GM12878 (cell line): ENCODE data around the gene GTF2F2.

Experiments used
- CBX5 ChIP-seq: sonication (generic); IDR thresholded peaks from 2 replicates; pipeline ENCODE4 v1.6.1; 2016; ENCODE audit warnings: low read depth, moderate library complexity, mild to moderate bottlenecking, inconsistent platforms
- CREM ChIP-seq: IDR thresholded peaks from 2 replicates; pipeline ENCODE4 v1.6.1; 2014; ENCODE audit warnings: antibody characterized with exemption, low read depth
- EP300 ChIP-seq, 2 experiments: fragments of 150-350 bp in 1 of 2; IDR thresholded peaks; 2 replicates each; pipeline ENCODE4 v1.6.1; 2011 to 2012; ENCODE audit warnings: low read depth in 2 of 2, low read length in 2 of 2, borderline replicate concordance in 1 of 2, improper control_type of control experiment in 1 of 2, inconsistent platforms in 1 of 2; ENCODE audit not compliant: control insufficient read depth in 1 of 2
- NR2C1 ChIP-seq: fragments of 450-650 bp; IDR thresholded peaks from 2 replicates; pipeline ENCODE4 v1.6.1; 2017; ENCODE audit warnings: antibody characterized with exemption, mild to moderate bottlenecking, moderate library complexity
- POLR2A ChIP-seq: IDR thresholded peaks from 2 replicates; pipeline ENCODE4 v1.6.1; 2011; ENCODE audit warnings: low read depth, mild to moderate bottlenecking, low read length
- TBL1XR1 ChIP-seq: IDR thresholded peaks from 2 replicates; pipeline ENCODE4 v1.6.1; 2012; ENCODE audit warnings: low read depth, low read length, improper control_type of control experiment
- TF ChIP-seq, protein P1 (sequence below), 3 experiments: IDR thresholded peaks in 2 of 3; conservative IDR thresholded peaks in 1 of 3; 2 replicates each; pipeline ENCODE4 v1.5.1; 2011; ENCODE audit warnings: low read depth in 3 of 3, low read length in 3 of 3, mild to moderate bottlenecking in 3 of 3, control low read depth in 2 of 3, moderate library complexity in 2 of 3, inconsistent platforms in 1 of 3, mixed read lengths in 1 of 3; ENCODE audit not compliant: control insufficient read depth in 2 of 3, insufficient read depth in 1 of 3; ENCODE audit errors: extremely low read depth in 1 of 3
- TF ChIP-seq, protein P2 (sequence below): fragments of 450-650 bp; formaldehyde crosslinking; IDR thresholded peaks from 2 replicates; pipeline ENCODE4 v1.4.0; 2022; ENCODE audit warnings: mild to moderate bottlenecking, moderate library complexity
- TF ChIP-seq, protein P3 (sequence below): fragments of 450-650 bp; IDR thresholded peaks from 2 replicates; pipeline ENCODE4 v1.6.1; 2018; ENCODE audit warnings: borderline replicate concordance, mild to moderate bottlenecking; ENCODE audit not compliant: partially characterized antibody
- TF ChIP-seq, protein P4 (sequence below): IDR thresholded peaks from 2 replicates; pipeline ENCODE4 v1.6.1; 2011; ENCODE audit warnings: mild to moderate bottlenecking, low read depth, low read length, moderate library complexity; ENCODE audit not compliant: insufficient replicate concordance
- TF ChIP-seq, protein P5 (sequence below): IDR thresholded peaks from 2 replicates; pipeline ENCODE4 v1.6.1; 2012; ENCODE audit warnings: mild to moderate bottlenecking, low read depth, low read length
- TF ChIP-seq, protein P6 (sequence below): fragments of 450-650 bp; IDR thresholded peaks from 2 replicates; pipeline ENCODE4 v1.6.1; 2017; ENCODE audit warnings: mild to moderate bottlenecking

DNA sequence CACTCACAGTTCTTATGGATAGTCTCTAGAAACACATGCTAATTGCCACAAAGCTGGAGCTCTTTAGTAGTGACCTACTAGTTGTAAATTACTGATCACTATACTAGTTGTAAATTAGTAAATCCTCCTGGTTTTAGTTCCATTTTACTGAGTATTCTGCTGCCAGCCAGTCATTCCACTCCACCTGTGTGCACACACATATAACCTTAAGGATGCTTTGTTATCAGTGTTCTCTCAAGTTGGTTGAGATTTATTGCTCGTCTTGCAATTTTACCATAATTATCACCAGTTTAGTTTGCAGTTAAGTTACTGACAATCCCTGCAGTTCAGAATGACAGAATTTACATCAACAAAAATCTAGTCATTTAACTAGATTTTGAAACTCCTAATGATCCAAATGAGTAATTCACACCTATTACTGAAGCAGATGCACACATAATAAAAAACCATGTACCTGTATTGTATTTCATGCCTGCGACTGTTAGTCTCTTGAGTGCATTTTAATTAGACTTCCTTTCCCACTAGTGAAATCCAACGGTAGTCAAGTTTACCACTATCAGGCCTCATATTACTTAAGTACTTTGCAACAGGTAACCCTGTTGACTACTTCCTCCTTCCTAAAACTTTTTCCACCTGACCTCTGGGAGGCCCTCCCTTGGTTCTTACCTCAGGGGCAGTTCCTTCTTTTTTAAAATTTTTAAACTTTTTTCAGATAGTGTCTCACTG lies 213.1 kb downstream of the GTF2F2 start:
- TF ChIP-seq CREM (no peak), TBL1XR1 (no peak), NR2C1 (no peak), POLR2A (no peak), EP300 (IDR thresholded peaks at IDR 0.05; ENCODE audit: borderline replicate concordance in 1 of 2, control insufficient read depth in 1 of 2, low read depth in 2 of 2, low read length in 2 of 2) (no peak), CBX5 (no peak)
- TF ChIP-seq, protein P1, sequence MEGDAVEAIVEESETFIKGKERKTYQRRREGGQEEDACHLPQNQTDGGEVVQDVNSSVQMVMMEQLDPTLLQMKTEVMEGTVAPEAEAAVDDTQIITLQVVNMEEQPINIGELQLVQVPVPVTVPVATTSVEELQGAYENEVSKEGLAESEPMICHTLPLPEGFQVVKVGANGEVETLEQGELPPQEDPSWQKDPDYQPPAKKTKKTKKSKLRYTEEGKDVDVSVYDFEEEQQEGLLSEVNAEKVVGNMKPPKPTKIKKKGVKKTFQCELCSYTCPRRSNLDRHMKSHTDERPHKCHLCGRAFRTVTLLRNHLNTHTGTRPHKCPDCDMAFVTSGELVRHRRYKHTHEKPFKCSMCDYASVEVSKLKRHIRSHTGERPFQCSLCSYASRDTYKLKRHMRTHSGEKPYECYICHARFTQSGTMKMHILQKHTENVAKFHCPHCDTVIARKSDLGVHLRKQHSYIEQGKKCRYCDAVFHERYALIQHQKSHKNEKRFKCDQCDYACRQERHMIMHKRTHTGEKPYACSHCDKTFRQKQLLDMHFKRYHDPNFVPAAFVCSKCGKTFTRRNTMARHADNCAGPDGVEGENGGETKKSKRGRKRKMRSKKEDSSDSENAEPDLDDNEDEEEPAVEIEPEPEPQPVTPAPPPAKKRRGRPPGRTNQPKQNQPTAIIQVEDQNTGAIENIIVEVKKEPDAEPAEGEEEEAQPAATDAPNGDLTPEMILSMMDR (IDR thresholded peaks at IDR 0.05 in 2 of 3, conservative IDR thresholded peaks at IDR 0.05 in 1 of 3; ENCODE audit: control insufficient read depth in 2 of 3, extremely low read depth in 1 of 3, insufficient read depth in 1 of 3, low read depth in 3 of 3, low read length in 3 of 3), result no peak
- TF ChIP-seq, protein P2, sequence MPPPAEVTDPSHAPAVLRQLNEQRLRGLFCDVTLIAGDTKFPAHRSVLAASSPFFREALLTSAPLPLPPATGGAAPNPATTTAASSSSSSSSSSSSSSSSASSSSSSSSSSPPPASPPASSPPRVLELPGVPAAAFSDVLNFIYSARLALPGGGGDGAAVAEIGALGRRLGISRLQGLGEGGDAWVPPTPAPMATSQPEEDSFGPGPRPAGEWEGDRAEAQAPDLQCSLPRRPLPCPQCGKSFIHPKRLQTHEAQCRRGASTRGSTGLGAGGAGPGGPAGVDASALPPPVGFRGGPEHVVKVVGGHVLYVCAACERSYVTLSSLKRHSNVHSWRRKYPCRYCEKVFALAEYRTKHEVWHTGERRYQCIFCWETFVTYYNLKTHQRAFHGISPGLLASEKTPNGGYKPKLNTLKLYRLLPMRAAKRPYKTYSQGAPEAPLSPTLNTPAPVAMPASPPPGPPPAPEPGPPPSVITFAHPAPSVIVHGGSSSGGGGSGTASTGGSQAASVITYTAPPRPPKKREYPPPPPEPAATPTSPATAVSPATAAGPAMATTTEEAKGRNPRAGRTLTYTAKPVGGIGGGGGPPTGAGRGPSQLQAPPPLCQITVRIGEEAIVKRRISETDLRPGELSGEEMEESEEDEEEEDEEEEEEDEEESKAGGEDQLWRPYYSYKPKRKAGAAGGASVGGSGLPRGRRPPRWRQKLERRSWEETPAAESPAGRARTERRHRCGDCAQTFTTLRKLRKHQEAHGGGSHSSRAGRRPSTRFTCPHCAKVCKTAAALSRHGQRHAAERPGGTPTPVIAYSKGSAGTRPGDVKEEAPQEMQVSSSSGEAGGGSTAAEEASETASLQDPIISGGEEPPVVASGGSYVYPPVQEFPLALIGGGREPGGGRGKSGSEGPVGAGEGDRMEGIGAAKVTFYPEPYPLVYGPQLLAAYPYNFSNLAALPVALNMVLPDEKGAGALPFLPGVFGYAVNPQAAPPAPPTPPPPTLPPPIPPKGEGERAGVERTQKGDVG (CRISPR knock-in tag), result no peak
- TF ChIP-seq, protein P3, sequence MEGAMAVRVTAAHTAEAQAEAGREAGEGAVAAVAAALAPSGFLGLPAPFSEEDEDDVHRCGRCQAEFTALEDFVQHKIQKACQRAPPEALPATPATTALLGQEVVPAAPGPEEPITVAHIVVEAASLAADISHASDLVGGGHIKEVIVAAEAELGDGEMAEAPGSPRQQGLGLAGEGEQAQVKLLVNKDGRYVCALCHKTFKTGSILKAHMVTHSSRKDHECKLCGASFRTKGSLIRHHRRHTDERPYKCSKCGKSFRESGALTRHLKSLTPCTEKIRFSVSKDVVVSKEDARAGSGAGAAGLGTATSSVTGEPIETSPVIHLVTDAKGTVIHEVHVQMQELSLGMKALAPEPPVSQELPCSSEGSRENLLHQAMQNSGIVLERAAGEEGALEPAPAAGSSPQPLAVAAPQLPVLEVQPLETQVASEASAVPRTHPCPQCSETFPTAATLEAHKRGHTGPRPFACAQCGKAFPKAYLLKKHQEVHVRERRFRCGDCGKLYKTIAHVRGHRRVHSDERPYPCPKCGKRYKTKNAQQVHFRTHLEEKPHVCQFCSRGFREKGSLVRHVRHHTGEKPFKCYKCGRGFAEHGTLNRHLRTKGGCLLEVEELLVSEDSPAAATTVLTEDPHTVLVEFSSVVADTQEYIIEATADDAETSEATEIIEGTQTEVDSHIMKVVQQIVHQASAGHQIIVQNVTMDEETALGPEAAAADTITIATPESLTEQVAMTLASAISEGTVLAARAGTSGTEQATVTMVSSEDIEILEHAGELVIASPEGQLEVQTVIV, result no peak
- TF ChIP-seq, protein P4, sequence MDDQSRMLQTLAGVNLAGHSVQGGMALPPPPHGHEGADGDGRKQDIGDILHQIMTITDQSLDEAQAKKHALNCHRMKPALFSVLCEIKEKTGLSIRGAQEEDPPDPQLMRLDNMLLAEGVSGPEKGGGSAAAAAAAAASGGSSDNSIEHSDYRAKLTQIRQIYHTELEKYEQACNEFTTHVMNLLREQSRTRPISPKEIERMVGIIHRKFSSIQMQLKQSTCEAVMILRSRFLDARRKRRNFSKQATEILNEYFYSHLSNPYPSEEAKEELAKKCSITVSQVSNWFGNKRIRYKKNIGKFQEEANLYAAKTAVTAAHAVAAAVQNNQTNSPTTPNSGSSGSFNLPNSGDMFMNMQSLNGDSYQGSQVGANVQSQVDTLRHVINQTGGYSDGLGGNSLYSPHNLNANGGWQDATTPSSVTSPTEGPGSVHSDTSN, result no peak
- TF ChIP-seq, protein P5, sequence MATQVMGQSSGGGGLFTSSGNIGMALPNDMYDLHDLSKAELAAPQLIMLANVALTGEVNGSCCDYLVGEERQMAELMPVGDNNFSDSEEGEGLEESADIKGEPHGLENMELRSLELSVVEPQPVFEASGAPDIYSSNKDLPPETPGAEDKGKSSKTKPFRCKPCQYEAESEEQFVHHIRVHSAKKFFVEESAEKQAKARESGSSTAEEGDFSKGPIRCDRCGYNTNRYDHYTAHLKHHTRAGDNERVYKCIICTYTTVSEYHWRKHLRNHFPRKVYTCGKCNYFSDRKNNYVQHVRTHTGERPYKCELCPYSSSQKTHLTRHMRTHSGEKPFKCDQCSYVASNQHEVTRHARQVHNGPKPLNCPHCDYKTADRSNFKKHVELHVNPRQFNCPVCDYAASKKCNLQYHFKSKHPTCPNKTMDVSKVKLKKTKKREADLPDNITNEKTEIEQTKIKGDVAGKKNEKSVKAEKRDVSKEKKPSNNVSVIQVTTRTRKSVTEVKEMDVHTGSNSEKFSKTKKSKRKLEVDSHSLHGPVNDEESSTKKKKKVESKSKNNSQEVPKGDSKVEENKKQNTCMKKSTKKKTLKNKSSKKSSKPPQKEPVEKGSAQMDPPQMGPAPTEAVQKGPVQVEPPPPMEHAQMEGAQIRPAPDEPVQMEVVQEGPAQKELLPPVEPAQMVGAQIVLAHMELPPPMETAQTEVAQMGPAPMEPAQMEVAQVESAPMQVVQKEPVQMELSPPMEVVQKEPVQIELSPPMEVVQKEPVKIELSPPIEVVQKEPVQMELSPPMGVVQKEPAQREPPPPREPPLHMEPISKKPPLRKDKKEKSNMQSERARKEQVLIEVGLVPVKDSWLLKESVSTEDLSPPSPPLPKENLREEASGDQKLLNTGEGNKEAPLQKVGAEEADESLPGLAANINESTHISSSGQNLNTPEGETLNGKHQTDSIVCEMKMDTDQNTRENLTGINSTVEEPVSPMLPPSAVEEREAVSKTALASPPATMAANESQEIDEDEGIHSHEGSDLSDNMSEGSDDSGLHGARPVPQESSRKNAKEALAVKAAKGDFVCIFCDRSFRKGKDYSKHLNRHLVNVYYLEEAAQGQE, result no peak
- TF ChIP-seq, protein P6, sequence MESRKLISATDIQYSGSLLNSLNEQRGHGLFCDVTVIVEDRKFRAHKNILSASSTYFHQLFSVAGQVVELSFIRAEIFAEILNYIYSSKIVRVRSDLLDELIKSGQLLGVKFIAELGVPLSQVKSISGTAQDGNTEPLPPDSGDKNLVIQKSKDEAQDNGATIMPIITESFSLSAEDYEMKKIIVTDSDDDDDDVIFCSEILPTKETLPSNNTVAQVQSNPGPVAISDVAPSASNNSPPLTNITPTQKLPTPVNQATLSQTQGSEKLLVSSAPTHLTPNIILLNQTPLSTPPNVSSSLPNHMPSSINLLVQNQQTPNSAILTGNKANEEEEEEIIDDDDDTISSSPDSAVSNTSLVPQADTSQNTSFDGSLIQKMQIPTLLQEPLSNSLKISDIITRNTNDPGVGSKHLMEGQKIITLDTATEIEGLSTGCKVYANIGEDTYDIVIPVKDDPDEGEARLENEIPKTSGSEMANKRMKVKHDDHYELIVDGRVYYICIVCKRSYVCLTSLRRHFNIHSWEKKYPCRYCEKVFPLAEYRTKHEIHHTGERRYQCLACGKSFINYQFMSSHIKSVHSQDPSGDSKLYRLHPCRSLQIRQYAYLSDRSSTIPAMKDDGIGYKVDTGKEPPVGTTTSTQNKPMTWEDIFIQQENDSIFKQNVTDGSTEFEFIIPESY, result no peak
